Neural progenitor cell (in vitro differentiated cells): Measurements from ENCODE around the gene ADK.

Experiments used
- CTCF ChIP-seq: fragments of 200-600 bp; sonication (generic); IDR thresholded peaks from 2 replicates; pipeline ENCODE4 v1.5.1; 2017; ENCODE audit warnings: antibody characterized with exemption, mild to moderate bottlenecking
- EZH2 ChIP-seq: fragments of 200-600 bp; sonication (generic); IDR thresholded peaks from 2 replicates; pipeline ENCODE4 v1.6.1; 2017; ENCODE audit warnings: antibody characterized with exemption, mild to moderate bottlenecking, moderate library complexity

- TF ChIP-seq CTCF (no peak), EZH2 (no peak)
Observed at GRCh38 chr10:74189999-74190421, 39.0 kb downstream of the ADK start.
